DMS153 (cell line): ENCODE results near the gene PTPRO.
"Not testable (repeated sequence)": the region's sequence is repeated elsewhere in the genome, so short reads cannot be mapped to it uniquely, and the experiment has no call there.

Source experiments
- DNase-seq: peaks from one replicate; lab custom pipeline; 2025; lab: John Stamatoyannopoulos, UW

Gene PTPRO

GRCh38 chr12:15602051-15602672 is 279.9 kb downstream of the PTPRO start:
- DNase-seq = no peak

GRCh38 chr12:15603474-15604085 is 281.3 kb downstream of the PTPRO start:
- no peak for DNase-seq

GRCh38 chr12:15605881-15606590 is 283.7 kb downstream of the PTPRO start:
- no peak for DNase-seq

- no peak for DNase-seq
Measured at GRCh38 chr12:15608406-15608805, 286.1 kb downstream of the PTPRO start.

GRCh38 chr12:15608941-15609340 is 286.6 kb downstream of the PTPRO start:
- no peak for DNase-seq

- DNase-seq = no peak
Measured at GRCh38 chr12:15613981-15614380, 291.7 kb downstream of the PTPRO start.

GRCh38 chr12:15616495-15616894 is 294.2 kb downstream of the PTPRO start:
- DNase-seq = not testable (repeated sequence)

- DNase-seq = no peak
Measured at GRCh38 chr12:15620741-15621539, 298.6 kb downstream of the PTPRO start.

GRCh38 chr12:15625075-15625474 is 302.8 kb downstream of the PTPRO start:
- DNase-seq = no peak

- DNase-seq = no peak
Measured at GRCh38 chr12:15627995-15628945, 306.0 kb downstream of the PTPRO start.

- DNase-seq = no peak
Measured at GRCh38 chr12:15629108-15629507, 306.8 kb downstream of the PTPRO start.

GRCh38 chr12:15629761-15630160 is 307.5 kb downstream of the PTPRO start:
- DNase-seq = no peak

GRCh38 chr12:15631007-15631715 is 308.9 kb downstream of the PTPRO start:
- DNase-seq = no peak

GRCh38 chr12:15632708-15633107 is 310.4 kb downstream of the PTPRO start:
- DNase-seq = no peak

GRCh38 chr12:15633201-15633600 is 310.9 kb downstream of the PTPRO start:
- DNase-seq = no peak

- no peak for DNase-seq
Measured at GRCh38 chr12:15634010-15634683, 311.8 kb downstream of the PTPRO start.

- DNase-seq = no peak
Measured at GRCh38 chr12:15636060-15636890, 314.0 kb downstream of the PTPRO start.

- no peak for DNase-seq
Measured at GRCh38 chr12:15638231-15638630, 315.9 kb downstream of the PTPRO start.

- DNase-seq = no peak
Measured at GRCh38 chr12:15644700-15645099, 322.4 kb downstream of the PTPRO start.
